H1 (cell line): Measurements from ENCODE around the gene NRXN2. TPM values are rescaled to one million over a fixed set of nuclear protein-coding genes. Genes with fewer than 3 reads are reported as not detected.

ENCODE experiments used
- TEAD4 ChIP-seq: IDR thresholded peaks from 2 replicates; pipeline ENCODE4 v1.6.1; 2012; ENCODE audit warnings: low read depth, low read length, inconsistent platforms, mixed read lengths
- polyA plus RNA-seq, 7 experiments: library from polyadenylated mRNA; depleted of rRNA in 3 of 7; stranded (reverse) in 5 of 7; unstranded in 2 of 7; fragments of >200 nt in 5 of 7; fragments of 200-250 nt in 2 of 7; gene quantifications; 1 replicate in 5 of 7; 2 replicates in 1 of 7; 4 replicates in 1 of 7; pipeline versions ENCODE4 v1.2.1 to v1.2.3, GENCODE V29; 2011 to 2013; ENCODE audit warnings: missing spikeins in 2 of 7, mixed read lengths in 2 of 7
- total RNA-seq: library from RNA; stranded (reverse); fragmentation: NEBNext Ultra II Directional; extraction: Animal tissue kit (Norgen Biotek cat#: 25700); gene quantifications from 2 replicates; pipeline ENCODE4 v1.2.1, GENCODE V29; 2021

Gene NRXN2
- total and polyA plus RNA-seq, 2 of the 8 experiments (the other 6 are each of a cell fraction or from before 2014, with no cell fraction given) = 1.3 to 11.5 TPM

DNA sequence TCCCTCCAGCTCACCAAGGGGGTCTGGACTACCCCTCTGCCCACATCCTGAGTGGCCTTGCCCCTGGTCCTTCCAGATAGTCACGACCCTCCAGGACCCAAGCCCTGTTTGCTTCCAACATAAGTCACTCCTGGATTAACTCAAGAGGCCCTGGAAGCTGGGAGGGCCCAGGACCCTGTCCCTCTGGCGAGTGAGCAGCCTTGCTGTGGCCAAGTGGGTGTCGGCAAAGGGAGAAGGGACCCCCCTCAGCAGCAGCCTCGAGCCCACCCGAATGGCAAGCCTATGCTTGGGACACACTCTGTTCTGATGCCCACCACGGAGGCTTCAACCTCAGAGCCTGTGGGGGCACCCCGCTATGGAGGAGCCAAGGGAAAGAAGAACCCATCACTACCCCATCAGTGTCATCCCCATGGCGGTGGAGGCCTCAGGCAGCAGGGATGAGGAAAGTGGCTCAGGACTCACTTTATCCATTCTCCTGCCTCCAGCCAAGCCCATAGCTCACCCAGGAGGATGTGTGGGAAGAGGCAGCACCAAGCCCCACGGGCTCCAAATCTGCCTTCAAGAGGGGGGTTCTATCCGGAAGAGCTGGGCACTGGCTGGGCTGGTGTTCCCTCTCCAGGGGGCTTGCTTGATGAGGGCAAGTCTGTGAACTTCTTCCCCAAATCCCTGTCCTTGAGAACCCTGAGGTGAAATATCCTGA lies 119.4 kb downstream of the NRXN2 start (continued):
- no peak for TF ChIP-seq TEAD4
